Activated B cell treated with CpG ODN at 0.5 μM for 24 hours (primary cell): ENCODE measurements around the gene FOXF1. TPM values are rescaled to one million over a fixed set of nuclear protein-coding genes. Genes with fewer than 3 reads are reported as not detected.

Experiments
- ATAC-seq: fragments of 200-7000 bp; cut with Tn5 transposase; one replicate; pipeline ENCODE4 v1.10.0; 2021; ENCODE audit warnings: low read depth, mild to moderate bottlenecking, moderate library complexity
- CTCF ChIA-PET: fragments of 350-600 bp; sonication (Branson Sonifier 250); formaldehyde crosslinking; loops from one replicate; lab custom pipeline; 2021; ENCODE audit warnings: antibody characterized with exemption; lab: Charles Lee
- POLR2A ChIA-PET: fragments of 350-600 bp; sonication (Branson Sonifier 250); formaldehyde crosslinking; loops from one replicate; lab custom pipeline; 2021; ENCODE audit warnings: antibody characterized with exemption; lab: Charles Lee
- DNase-seq: peaks from one replicate; pipeline ENCODE4 v3.0.0; 2022
- H3K27ac Mint-ChIP-seq: one replicate; pipeline ENCODE4 v1.8.0; 2020; ENCODE audit warnings: mixed read lengths
- H3K27me3 Mint-ChIP-seq: one replicate; pipeline ENCODE4 v1.8.0; 2021; ENCODE audit warnings: mixed read lengths
- H3K36me3 Mint-ChIP-seq: one replicate; pipeline ENCODE4 v1.8.0; 2021; ENCODE audit warnings: low read depth, mixed read lengths
- H3K4me1 Mint-ChIP-seq: one replicate; pipeline ENCODE4 v1.8.0; 2021; ENCODE audit warnings: mixed read lengths
- H3K4me3 Mint-ChIP-seq: one replicate; pipeline ENCODE4 v1.8.0; 2020; ENCODE audit warnings: mild to moderate bottlenecking, mixed read lengths
- H3K9me3 Mint-ChIP-seq: one replicate; pipeline ENCODE4 v1.8.0; 2020; ENCODE audit warnings: mixed read lengths
- intact Hi-C: fragments of 100-400 bp; cut with micrococcal nuclease; formaldehyde crosslinking; loops from one replicate; pipeline ENCODE4 v1.15.1; 2024
- total RNA-seq: library from RNA; stranded (reverse); gene quantifications from 2 replicates; pipeline ENCODE4 v1.2.3, GENCODE V29; 2022
- TF ChIP-seq, protein P1 (sequence below): fragments of 200-600 bp; IDR thresholded peaks from one replicate; pipeline ENCODE4 v1.8.0; 2022; ENCODE audit warnings: antibody characterized with exemption, mild to moderate bottlenecking

FOXF1 gene
- total RNA-seq, 1 donor from 2014 or later, result not detected

- Mint-ChIP-seq H3K27me3 (peaks cover 2% of the 10 kb centered on the region), H3K4me1 (no peaks in the 10 kb centered on the region), H3K36me3 (peaks cover 9% of the 10 kb centered on the region), H3K4me3 (no peak overlapping the region), H3K9me3 (no peaks in the 10 kb centered on the region), H3K27ac (no peak overlapping the region)
- intact Hi-C loops, result no loop called here
- POLR2A ChIA-PET, result no interaction called here
- TF ChIP-seq, protein P1, sequence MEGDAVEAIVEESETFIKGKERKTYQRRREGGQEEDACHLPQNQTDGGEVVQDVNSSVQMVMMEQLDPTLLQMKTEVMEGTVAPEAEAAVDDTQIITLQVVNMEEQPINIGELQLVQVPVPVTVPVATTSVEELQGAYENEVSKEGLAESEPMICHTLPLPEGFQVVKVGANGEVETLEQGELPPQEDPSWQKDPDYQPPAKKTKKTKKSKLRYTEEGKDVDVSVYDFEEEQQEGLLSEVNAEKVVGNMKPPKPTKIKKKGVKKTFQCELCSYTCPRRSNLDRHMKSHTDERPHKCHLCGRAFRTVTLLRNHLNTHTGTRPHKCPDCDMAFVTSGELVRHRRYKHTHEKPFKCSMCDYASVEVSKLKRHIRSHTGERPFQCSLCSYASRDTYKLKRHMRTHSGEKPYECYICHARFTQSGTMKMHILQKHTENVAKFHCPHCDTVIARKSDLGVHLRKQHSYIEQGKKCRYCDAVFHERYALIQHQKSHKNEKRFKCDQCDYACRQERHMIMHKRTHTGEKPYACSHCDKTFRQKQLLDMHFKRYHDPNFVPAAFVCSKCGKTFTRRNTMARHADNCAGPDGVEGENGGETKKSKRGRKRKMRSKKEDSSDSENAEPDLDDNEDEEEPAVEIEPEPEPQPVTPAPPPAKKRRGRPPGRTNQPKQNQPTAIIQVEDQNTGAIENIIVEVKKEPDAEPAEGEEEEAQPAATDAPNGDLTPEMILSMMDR, result no peak
- ATAC-seq (no peak), DNase-seq (no peak)
- CTCF ChIA-PET, result no interaction called here
These were observed 18.0 kb downstream of the FOXF1 start for GRCh38 chr16:86528061-86528929.

- ChIA-PET CTCF (no interaction called here), POLR2A (no interaction called here)
- no peak overlapping the region for H3K27ac Mint-ChIP-seq
- H3K9me3 Mint-ChIP-seq, result no peaks in the 10 kb centered on the region
- intact Hi-C loops, result no loop called here
- H3K4me3 Mint-ChIP-seq, result no peak overlapping the region
- TF ChIP-seq, protein P1, result no peak
- H3K4me1 Mint-ChIP-seq, result no peaks in the 10 kb centered on the region
- no peaks in the 10 kb centered on the region for H3K27me3 Mint-ChIP-seq
- H3K36me3 Mint-ChIP-seq, result peaks cover 16% of the 10 kb centered on the region
- DNase-seq (no peak), ATAC-seq (no peak)
These were observed 18.8 kb downstream of the FOXF1 start for GRCh38 chr16:86529160-86529559.

GRCh38 chr16:86530251-86531190, 20.2 kb downstream of the FOXF1 start:
- TF ChIP-seq, protein P1, result no peak
- Mint-ChIP-seq H3K4me3 (no peak overlapping the region), H3K27ac (no peak overlapping the region), H3K9me3 (no peaks in the 10 kb centered on the region), H3K36me3 (peaks cover 22% of the 10 kb centered on the region), H3K27me3 (no peaks in the 10 kb centered on the region), H3K4me1 (no peaks in the 10 kb centered on the region)
- POLR2A ChIA-PET, result no interaction called here
- CTCF ChIA-PET, result no interaction called here
- no peak for ATAC-seq
- intact Hi-C loops, result no loop called here
- DNase-seq, result no peak

- TF ChIP-seq, protein P1, result no peak
- DNase-seq, result no peak
- Mint-ChIP-seq H3K4me1 (no peaks in the 10 kb centered on the region), H3K27me3 (no peaks in the 10 kb centered on the region), H3K36me3 (peaks cover 29% of the 10 kb centered on the region), H3K9me3 (no peaks in the 10 kb centered on the region), H3K27ac (no peak overlapping the region), H3K4me3 (no peak overlapping the region)
- ChIA-PET CTCF (no interaction called here), POLR2A (no interaction called here)
- intact Hi-C loops, result no loop called here
- no peak for ATAC-seq
These were observed 20.8 kb downstream of the FOXF1 start for GRCh38 chr16:86531191-86531545.
